Mesothelial cell of epicardium (in vitro differentiated cells): ENCODE results near the gene CACNA1B. TPM values are rescaled to one million over a fixed set of nuclear protein-coding genes. Genes with fewer than 3 reads are reported as not detected.
"Not testable (repeated sequence)": the region's sequence is repeated elsewhere in the genome, so short reads cannot be mapped to it uniquely, and the experiment has no call there.

Experiments
- DNase-seq, 2 experiments: peaks; one replicate each; pipeline ENCODE4 v3.0.0; 2021; ENCODE audit warnings: low spot score in 2 of 2; ENCODE audit not compliant: unreplicated experiment in 2 of 2
- H3K27ac Mint-ChIP-seq: 2 replicates; pipeline ENCODE4 v1.8.0; 2021; ENCODE audit warnings: mixed read lengths
- H3K27me3 Mint-ChIP-seq: 2 replicates; pipeline ENCODE4 v1.8.0; 2021; ENCODE audit warnings: low read depth, mixed read lengths
- H3K36me3 Mint-ChIP-seq: 2 replicates; pipeline ENCODE4 v1.8.0; 2021; ENCODE audit warnings: mixed read lengths
- H3K4me1 Mint-ChIP-seq: 2 replicates; pipeline ENCODE4 v1.8.0; 2021; ENCODE audit warnings: mixed read lengths
- H3K4me3 Mint-ChIP-seq: 2 replicates; pipeline ENCODE4 v1.8.0; 2021; ENCODE audit warnings: mild to moderate bottlenecking, moderate library complexity, mixed read lengths
- H3K9me3 Mint-ChIP-seq: 2 replicates; pipeline ENCODE4 v1.8.0; 2021; ENCODE audit warnings: mixed read lengths
- CTCF ChIP-seq: fragments of 200-600 bp; sonication (generic); IDR thresholded peaks from one replicate; pipeline ENCODE4 v1.5.0; 2021; ENCODE audit warnings: antibody characterized with exemption; ENCODE audit not compliant: unreplicated experiment
- total RNA-seq: library from RNA; stranded (reverse); gene quantifications from 3 replicates; pipeline ENCODE4 v1.2.1, GENCODE V29; 2021

CACNA1B gene
- total RNA-seq, 1 donor from 2014 or later: 0.87 TPM

- no peak for DNase-seq
- Mint-ChIP-seq H3K27me3 (peaks cover 2% of the 10 kb centered on the region), H3K27ac (no peak overlapping the region), H3K4me3 (no peak overlapping the region), H3K9me3 (peaks cover 31% of the 10 kb centered on the region), H3K36me3 (no peaks in the 10 kb centered on the region), H3K4me1 (no peaks in the 10 kb centered on the region)
- no peak for TF ChIP-seq CTCF
Observed at GRCh38 chr9:138111607-138112006, 234.0 kb downstream of the CACNA1B start.

GRCh38 chr9:138112090-138112748 lies 234.6 kb downstream of the CACNA1B start:
- Mint-ChIP-seq H3K36me3 (no peaks in the 10 kb centered on the region), H3K9me3 (peaks cover 27% of the 10 kb centered on the region), H3K4me3 (no peak overlapping the region), H3K4me1 (no peaks in the 10 kb centered on the region), H3K27me3 (peaks cover 2% of the 10 kb centered on the region), H3K27ac (no peak overlapping the region)
- TF ChIP-seq CTCF: no peak
- no peak for DNase-seq

- no peak for DNase-seq
- H3K4me3 Mint-ChIP-seq: no peak overlapping the region
- H3K36me3 Mint-ChIP-seq: no peaks in the 10 kb centered on the region
- H3K9me3 Mint-ChIP-seq: peaks cover 24% of the 10 kb centered on the region
- no peak for TF ChIP-seq CTCF
- no peak overlapping the region for H3K27ac Mint-ChIP-seq
- peaks cover 2% of the 10 kb centered on the region for H3K27me3 Mint-ChIP-seq
- H3K4me1 Mint-ChIP-seq: no peaks in the 10 kb centered on the region
Observed at GRCh38 chr9:138112791-138113600, 235.4 kb downstream of the CACNA1B start.

- H3K27me3 Mint-ChIP-seq, H3K4me3 Mint-ChIP-seq, H3K4me1 Mint-ChIP-seq, H3K36me3 Mint-ChIP-seq, H3K27ac Mint-ChIP-seq: not testable (repeated sequence)
- peaks cover 24% of the 10 kb centered on the region for H3K9me3 Mint-ChIP-seq
- DNase-seq: peak in 1 of 2 experiments; percentile 6
Observed at GRCh38 chr9:138113701-138114325, 236.2 kb downstream of the CACNA1B start.

GRCh38 chr9:138114501-138115245 lies 237.1 kb downstream of the CACNA1B start:
- no peak overlapping the region for H3K4me3 Mint-ChIP-seq
- peaks cover 2% of the 10 kb centered on the region for H3K27me3 Mint-ChIP-seq
- no peaks in the 10 kb centered on the region for H3K4me1 Mint-ChIP-seq
- no peaks in the 10 kb centered on the region for H3K36me3 Mint-ChIP-seq
- DNase-seq: peak in 1 of 2 experiments; percentile 28
- no peak overlapping the region for H3K27ac Mint-ChIP-seq
- TF ChIP-seq CTCF: no peak
- H3K9me3 Mint-ChIP-seq: peaks cover 24% of the 10 kb centered on the region
